SU-DHL-6 (cell line): Measurements from ENCODE around the gene AOAH.

Source experiments
- EZH2phosphoT487 ChIP-seq: fragments of 200-600 bp; sonication (generic), shearing (Covaris generic); conservative IDR thresholded peaks from 2 replicates; pipeline ENCODE4 v1.6.1; 2018; ENCODE audit warnings: mild to moderate bottlenecking, antibody characterized with exemption, low read length, moderate library complexity, mixed read lengths
- TF ChIP-seq, protein P1 (sequence below): fragments of 200-600 bp; sonication (generic); IDR thresholded peaks from one replicate; pipeline ENCODE4 v1.5.1; 2017; ENCODE audit warnings: antibody characterized with exemption, mild to moderate bottlenecking, low read length, moderate library complexity; ENCODE audit not compliant: insufficient read depth, poor library complexity, severe bottlenecking

- TF ChIP-seq, protein P1, sequence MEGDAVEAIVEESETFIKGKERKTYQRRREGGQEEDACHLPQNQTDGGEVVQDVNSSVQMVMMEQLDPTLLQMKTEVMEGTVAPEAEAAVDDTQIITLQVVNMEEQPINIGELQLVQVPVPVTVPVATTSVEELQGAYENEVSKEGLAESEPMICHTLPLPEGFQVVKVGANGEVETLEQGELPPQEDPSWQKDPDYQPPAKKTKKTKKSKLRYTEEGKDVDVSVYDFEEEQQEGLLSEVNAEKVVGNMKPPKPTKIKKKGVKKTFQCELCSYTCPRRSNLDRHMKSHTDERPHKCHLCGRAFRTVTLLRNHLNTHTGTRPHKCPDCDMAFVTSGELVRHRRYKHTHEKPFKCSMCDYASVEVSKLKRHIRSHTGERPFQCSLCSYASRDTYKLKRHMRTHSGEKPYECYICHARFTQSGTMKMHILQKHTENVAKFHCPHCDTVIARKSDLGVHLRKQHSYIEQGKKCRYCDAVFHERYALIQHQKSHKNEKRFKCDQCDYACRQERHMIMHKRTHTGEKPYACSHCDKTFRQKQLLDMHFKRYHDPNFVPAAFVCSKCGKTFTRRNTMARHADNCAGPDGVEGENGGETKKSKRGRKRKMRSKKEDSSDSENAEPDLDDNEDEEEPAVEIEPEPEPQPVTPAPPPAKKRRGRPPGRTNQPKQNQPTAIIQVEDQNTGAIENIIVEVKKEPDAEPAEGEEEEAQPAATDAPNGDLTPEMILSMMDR = no peak
- TF ChIP-seq EZH2phosphoT487 = no peak
Measured at GRCh38 chr7:36736090-36736898, 12.0 kb upstream of the AOAH start.
